ENCODE data around the gene STN1.
A peak's percentile ranks its signal among the peaks of the same experiment; 100 is the strongest.

The STN1 gene

DNA sequence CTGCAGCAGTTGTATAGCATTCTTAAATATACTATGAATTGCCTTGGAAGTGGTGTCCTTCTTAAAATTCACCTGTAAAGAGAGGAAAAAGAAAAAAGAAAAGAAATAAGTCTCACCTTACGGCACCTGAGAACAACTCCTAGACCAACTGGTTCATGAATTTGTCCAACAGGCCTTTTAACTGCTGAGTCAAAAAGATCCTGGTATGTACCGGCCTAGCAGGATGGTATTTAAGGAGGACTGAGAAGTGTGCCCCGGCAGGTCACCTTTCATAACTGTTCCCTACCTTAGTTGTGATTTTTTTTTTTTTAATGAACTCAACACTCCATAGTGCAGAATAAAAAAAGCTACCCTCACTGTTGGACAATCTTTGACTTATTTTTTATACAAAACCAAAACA lies 25.8 kb downstream of the STN1 start:
- DNase-seq = no peak

DNA sequence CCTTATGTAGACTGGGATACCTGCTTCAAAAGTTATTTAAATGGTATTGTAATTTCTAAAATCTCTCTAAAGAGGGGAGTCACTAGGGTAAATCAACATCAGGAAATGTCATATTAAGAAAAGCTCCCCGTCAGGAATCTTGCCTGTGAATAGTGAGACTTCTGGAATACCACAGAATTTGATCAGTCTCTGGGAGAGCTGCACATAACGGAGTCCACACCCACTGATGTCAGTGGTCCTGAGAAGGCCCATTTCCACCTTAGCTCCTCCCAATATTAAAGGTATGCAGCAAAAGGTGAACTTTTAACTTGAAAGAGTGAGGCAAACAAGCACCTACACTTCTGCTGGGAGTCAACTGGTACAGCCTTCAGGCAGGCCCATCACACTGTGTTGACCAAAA lies 27.3 kb downstream of the STN1 start:
- no peak for DNase-seq

DNA sequence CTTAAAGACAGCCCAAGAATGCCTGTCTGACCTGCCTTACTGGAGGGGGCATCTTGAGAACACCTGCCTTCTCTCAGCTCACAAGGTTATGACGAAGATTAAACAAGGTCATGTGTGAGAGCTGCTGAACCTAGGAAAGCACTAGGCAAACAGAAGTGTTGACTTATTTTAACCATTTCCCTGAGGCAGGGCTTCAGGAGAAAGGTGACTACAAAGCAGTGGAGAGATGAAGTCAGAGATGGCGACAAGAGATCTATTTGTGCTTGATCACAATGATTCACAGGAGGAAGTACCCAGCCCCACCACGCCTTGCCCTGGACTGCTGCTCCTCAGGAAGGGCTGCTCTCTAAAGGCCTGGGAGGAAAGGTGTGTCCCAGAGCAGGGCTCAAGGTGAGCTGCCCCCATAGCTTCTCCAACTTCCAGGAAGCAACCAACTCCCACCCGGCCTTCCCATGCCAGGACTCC lies 27.8 kb downstream of the STN1 start:
- peak; percentile 11 for DNase-seq

DNA sequence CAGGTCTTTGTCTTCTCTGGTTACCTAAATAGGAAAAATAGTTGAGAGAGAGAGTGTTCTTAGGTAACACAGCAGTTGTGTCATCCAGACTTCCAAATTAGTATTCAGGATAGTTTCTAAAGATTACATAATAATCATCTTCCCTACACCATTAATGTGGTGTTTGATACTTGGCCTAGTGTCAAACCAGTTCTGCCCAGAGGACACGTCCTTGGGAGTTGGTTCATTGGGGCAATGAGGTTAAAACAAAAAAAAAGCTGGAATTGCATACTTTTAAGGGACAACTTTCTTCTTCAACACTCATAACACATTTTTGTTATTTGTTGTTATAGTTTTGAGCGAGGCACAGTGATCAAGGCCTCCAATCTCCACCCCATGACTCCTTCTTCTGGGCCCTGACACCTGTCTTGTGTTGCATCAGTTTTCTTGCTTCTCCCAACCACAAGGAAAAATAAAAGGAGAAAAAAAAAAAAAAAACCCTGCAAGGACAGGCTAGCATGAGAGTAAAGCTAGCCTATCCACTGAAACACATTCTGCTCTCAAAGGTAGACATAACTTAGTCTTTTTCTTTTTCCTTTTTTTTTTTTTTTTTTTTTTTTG lies 28.8 kb downstream of the STN1 start:
- DNase-seq = no peak

DNA sequence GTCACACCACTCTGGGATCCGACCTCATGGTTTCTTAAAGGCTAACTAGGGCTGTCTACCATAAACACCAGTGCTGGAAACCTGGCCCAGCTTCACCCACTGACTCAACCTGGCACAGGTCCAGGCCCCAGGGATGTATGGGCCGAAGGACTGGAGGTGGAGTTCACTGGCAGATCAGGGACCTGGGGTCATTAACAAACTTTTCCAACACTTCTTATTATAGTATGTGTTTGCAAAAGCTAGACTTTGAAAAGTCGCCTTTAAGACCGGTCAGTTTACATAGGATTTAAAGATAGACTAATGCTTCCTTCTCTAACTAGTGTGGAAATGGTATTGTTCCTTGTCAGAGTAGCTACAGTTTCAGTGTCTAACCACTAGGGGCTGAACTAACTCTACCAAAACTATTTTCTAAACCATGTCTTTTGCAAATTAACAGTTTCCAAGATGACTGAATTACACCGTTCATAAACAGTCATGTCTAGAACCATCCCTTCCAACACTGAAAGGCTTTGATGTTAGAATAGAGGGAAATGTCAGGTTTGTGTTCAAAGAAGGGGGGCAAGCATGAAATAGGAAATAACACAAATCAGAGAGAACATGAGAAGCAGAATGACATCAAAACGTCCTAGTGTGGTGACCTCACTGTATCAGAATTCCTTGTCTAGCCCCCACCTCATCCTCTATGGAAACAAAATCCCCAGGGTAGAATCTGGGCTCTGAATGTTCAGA lies 29.7 kb downstream of the STN1 start:
- DNase-seq = no peak

DNA sequence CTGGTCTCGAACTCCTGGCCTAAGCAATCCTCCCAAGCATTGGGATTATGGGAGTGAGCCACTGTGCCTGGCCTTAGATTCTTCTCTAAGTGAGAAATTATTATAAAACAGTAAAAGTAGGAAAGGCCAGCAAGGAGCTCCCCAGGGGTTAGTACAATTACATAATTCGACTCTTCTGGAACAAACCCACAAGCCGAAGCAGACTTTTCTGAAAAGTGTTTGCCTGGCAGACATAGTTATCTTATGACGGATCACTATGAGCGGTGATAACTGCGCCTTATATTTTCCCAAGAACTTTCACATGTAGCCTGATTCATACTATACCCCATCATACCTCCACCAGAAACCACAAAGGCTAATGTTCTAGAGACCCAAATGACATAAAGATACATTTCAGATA lies 32.4 kb downstream of the STN1 start:
- no peak for DNase-seq

DNA sequence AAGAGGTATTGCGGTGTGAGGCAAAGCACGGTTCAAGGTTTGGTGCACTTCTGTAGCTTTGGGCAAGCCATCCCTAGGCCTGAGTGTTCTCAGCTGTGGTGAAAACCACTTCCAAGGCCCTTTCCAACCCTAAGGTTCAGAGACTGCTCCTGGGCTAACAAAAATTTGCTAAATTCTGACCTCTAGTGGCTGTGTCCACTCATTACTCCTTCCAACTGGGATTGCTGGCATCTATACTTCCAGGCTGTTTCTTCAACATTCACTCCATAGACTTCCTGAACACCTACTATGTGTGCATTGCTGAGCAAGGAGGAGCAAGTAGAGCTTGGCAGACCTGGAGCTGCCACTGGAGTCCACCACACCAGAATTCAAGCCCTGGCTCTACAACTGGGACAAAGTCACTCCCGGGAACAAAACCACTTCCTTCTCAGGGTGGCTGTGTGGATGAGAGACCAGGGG lies 33.3 kb downstream of the STN1 start:
- DNase-seq = no peak

DNA sequence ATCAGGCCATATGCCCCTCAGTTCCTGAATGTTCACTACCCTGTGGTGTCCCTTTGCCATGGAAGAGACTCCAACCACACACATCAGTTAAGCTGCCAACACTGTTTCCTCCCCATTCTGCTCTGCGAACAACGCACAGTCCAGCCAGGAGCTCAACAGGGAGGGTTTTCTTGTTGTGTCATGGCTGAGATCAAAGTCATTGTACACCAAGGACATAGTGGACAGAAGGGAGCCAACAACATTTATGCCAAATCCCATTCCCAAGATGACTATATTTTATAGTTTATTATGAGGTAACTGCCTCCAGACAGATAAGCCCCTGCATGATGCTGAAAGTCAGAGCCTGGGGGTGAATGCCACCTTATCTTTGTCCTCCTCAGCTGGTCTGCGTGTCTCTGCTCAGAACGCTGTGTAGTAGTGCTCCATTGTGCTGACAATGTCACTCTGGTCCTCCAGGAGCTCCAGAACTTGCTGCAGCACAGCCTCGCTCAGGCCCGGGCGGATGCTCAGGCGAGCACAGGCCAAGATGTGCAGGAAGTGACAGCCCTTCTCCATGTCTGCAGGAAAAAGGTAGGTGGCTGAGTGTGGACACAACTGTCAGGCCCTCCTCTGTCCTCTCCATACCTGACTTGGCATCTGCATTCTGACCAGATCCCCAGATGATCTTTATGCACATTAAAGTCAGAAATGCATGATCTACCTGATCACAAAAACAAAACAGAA lies 35.5 kb downstream of the STN1 start:
- no peak for DNase-seq

DNA sequence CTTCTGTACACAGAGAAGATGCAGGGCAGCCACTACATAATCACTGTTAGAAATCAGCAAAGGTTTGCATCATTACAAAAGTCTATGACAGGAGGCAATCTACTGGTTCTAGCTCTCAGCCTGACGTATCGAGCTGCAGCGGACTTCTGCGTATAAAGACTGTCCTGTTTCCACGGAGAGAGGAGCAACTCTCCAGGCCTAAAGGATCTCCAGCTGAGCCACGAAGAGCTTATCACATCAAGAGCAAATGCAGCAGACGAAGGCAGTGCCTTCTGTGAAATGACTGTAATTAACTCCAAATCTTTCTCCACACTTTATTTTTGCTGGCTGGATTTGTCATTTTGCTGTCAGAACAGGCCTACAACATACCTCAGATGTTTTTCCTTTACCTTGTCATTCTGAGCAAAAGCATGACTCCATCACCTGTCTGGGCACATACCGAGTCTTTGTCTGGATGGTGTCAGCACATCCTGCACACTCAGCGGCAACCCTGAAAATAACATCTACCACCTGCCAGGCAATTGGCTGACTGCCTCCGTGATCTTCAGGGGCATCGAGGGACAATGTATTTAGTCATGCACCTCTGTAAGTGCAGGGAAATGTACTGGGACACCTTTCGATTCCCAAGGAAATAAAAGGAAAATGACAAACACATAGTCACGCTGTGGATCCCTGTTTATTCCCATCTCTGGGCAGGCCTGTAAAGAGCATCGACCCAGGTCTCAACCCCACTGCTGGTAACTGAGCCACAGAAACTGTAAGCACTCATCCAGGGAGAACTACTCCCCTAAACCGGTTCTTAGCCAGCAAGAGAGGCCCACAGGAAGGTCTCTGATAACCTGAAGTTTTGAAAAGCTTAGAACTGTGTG lies 36.3 kb downstream of the STN1 start:
- DNase-seq = no peak

DNA sequence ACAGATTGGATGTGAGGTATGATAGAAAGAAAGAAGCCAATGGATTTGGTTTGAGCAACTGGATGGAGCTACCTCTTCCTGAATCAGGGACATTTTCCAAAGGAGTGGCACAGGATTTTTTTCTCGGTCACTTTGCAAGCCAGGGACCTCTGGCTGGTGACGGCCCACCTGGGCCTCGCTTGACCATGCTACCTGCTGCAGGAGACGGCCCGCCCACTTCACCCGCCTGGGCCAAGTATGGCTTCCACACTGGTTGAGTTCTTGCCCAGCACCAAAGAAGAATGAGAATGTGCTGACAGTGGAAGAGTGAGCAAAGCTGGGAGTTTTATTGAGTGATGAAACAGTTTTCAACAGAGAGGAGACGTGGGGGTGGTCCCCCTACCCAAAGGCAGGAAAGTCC lies 38.2 kb downstream of the STN1 start:
- DNase-seq = no peak

DNA sequence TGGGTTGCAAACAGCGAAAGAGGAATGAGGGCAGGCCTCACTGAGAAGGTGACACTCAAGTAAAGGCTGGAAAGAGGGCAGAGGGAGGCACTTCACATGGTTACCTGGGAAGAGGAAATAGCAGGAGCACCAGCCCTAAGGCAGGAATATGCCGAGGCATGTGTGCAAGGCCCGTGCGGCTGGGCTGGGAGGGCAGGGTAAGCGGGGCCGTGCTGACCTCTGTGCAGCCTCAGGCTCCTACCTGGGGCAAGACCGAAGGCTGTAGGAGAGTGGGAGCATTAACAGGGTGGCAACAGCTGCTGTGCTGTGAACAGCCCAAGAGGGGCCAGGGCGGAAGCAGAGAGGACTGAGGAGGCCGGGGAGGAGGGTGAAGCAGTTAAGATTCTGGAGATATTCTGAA lies 38.6 kb downstream of the STN1 start:
- no peak for DNase-seq

DNA sequence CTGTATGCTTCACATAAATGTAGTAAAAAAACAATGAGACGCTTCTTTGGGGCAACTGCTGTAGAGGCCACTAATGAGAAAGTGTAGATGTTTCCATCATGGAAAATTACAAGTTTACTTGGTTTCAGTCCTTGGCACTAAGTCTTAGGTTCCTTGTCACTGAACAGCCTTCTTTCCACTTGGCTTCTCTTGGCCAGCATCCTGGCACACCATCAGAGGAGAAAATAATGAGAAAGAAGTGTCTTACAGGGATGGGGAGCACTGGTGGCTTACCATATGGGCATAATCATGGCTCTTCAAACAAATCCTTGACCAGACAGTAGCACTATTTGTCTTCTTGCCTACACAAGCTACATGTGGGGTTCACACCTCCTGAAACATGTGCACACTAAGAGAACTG lies 40.1 kb downstream of the STN1 start:
- no peak for DNase-seq

DNA sequence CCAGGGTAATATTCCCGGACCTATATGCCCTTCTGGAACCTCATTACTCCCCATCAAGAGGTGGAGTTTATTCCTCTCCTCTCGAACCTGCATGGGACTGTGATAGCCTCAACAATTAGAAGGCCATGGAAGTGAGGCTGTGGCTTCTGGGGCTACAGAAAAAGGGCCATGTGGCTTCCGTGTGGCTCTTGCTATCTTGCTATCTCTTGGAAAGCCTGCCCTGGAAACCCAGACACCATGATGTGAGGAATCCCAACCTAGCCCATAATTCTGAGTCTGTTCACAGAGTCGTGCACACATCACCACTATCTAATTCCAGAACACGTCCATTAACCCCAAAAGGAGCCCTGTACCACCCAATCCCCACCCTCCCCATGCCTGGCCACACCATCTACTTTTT lies 41.8 kb downstream of the STN1 start:
- DNase-seq = no peak

DNA sequence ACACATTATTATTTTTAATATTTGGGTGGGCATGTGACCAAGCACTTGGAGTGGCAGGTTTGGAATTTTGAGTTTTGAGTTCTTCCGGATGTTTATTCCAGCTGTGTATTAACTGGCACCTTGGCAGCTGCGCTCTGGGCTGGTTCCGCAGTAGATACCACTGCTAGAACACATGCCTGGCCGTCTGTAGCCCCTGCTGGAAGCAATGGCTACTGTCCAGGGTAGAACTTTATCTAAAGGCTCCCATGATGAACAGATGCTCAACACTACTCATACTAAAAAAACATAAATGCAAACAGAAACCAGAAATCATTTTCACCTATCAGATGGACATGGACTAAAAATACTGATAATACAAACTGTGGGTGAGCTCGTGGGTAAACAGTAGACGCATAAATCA lies 43.3 kb downstream of the STN1 start:
- no peak for DNase-seq

DNA sequence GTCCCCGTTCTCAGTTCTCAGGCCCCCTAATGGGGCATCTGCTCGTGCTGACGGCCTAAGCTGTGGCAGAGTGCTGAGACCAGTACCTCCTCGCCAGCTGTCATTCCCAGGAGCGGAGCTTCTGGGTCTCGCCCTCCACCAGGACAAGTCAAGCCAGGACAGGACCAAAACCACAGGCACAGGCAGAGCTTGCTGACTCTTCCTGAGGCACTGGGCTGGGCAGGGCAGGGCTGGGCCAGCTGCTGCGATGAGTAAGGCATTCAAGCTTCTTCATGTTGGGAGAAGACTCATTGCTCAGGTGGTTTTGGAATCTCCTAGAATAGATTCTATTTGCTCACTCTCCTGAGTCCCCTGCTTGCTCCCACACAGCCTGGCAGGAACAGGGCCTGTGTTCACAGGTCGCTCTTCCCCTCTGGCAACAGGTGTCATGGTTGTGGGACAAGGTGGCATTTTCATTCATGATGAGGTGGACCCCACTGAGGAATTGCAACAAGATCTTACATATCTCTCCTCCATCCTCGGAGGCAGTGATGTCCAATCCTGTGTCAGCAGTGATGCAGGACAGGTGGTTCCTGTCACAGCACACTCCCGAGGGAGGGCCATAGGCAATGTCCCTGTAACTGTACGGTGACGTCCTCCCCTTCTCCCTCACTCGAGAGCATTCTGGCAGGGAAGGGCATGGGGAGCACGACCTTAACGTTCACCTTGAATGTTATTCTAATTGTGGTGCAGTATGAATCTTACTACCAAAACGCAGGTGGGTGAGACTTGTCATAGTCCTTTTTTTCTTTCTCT lies 45.6 kb downstream of the STN1 start:
- no peak for DNase-seq

DNA sequence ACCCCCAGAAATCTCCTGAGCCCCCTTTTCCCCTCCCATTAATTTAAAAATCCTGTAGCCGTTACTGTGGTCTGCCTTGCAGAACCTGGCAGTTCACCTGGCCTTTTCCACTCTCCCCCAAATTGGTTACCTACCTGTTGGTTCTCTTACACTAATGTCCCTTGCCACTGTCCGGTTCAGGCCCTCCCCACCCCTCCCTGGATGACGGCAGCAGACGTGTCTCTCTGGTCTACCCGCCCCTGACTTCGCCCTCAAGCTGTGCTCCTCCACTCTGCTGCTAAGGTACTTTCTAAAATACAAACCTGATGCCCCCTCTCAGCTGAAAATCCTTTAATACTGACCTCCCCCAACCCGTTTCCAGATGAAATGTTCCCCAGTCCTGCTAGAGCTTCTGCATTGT lies 47.0 kb downstream of the STN1 start:
- no peak for DNase-seq

DNA sequence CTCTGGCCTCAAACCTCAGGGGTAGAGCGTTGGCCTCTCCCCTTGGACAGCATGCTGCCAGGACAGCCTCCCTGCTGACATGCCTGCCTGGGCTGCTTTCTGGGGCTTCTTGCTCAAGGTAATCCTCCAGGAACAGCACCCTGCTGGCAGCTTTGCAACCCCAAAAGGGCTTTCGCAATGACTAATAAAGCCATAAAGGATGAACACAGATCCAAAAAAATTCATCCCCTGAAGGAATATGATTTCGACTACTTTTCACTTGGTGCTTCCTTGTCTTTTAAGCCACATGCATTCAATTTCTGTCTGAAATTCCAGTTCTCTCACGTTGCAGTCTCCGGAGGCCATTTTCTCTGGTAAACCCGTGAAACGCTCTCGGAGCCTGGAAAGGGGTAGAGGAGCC lies 47.5 kb downstream of the STN1 start:
- DNase-seq = no peak

DNA sequence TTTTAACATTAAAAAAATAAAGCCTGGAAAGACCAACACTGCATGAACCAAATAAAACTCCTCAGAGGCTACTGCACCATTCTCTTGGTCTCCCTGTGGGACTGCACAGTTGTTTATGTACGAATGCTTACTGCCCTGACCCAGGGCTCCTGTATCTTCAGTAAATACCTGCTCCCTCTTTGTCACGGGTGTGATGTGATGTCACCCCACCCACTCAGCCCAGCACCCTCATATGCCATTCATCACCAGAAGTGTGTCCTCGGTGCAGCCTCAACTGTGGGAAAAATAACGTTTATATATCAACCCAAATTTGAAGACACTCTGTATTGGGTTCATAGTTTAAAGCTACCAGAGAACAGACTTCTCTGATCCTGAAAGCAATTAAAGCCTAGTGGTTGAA lies 48.6 kb downstream of the STN1 start:
- no peak for DNase-seq

DNA sequence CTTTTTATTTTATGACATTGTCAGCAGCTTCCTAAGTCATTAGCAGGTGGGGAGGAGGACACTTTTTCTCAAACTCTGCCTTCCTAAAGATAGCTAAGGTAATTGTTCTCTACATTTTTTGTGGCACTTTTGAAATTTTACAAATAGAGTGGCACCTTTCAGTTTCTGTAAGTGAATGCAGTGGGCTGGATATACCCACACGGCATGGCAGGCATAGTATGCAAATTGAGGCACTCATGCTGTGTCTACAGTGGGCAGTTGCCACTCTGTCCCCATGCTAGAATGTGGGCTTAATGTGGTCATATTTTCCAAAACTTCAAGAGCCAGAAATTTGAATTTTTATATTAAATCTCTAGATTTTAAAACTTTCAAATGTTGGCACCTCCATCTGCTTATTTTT lies 49.8 kb downstream of the STN1 start:
- no peak for DNase-seq

DNA sequence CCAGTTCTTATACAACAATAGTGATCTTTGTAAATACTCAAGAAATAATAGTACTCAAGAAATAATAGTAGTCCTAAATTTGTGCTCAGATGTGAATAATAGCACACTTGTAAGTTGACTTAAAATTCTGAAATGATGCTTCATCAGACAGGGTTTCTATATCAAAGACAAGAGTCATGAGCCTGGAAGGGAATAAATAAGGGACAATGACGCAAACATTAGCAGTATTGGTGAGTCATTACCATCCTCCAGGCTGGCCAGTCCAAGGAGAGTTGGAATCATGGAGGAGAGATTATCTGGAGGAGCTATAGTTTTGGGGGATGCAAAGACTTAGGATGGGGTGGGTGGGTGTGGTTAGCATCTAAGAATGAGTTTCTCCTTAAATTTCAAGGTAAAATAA lies 56.5 kb downstream of the STN1 start:
- DNase-seq = no peak

DNA sequence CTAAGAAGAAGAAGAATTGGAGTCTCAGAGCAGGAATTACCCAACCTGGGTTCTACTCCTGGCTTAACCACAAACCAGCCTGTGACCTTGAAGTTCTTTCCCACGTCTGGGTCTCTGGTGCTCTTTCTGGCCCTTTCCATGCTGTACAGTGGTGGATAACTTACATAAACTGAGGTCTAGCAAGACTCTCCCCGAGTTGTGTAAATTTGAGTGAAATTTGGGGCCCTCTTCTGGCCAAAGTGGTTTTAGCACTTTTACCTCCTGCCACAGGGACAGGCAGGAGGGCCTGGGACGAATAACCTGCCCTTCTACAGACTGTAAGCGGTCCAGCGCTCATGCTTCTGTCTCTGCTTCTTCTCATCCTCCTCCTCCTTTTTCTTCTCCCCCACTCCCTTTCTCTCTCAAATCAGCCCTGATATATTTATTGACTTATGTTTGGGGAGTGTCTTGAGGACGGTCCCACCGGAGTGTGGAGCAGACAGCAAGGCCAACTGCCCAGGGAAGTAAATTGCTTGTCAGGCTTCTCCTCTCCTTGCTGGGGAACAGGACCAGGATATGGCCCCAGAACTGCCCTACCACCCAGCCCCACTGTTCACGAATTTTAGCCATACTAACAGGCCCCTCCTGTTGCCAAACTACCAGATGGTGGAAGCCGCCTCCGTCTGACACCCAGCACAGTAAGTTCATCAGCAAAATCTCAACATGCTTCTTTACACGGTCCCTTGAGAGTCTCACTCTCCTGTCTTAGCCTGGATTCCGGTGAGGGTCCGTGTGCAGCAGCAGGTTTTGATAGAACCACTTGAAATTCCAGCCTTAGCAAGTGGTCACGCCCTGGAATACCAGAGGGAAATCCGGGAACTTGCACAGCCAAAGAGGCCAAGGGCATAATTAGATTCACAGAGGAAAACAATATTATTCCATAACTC lies 58.6 kb downstream of the STN1 start:
- DNase-seq = peak; percentile 24

Data from CD4-positive, alpha-beta T cell treated with Interferon gamma for 1 hour (primary cell).